Measurements from ENCODE around the gene PRKAR1B. TPM values are rescaled to one million over a fixed set of nuclear protein-coding genes. Genes with fewer than 3 reads are reported as not detected.

Gene PRKAR1B
- total and polyA plus RNA-seq, 10 of the 15 experiments (the other 5 are each of a cell fraction or from before 2014, with no cell fraction given) = 1.4 to 45.6 (median 19.3) TPM

GRCh38 chr7:515628-516027 lies 211.5 kb downstream of the PRKAR1B start:
- ATAC-seq = no peak
- TF ChIP-seq RFX5 (IDR thresholded peaks at IDR 0.05; ENCODE audit: low read depth, low read length) = no peak
- no peak for TF ChIP-seq RELB (IDR thresholded peaks at IDR 0.05; ENCODE audit: low read depth)
- no peak for TF ChIP-seq TCF3 (IDR thresholded peaks at IDR 0.05; ENCODE audit: borderline replicate concordance, insufficient read depth, low read depth, low read length)
- no peak for TF ChIP-seq FOS (IDR thresholded peaks at IDR 0.05; ENCODE audit: borderline replicate concordance, extremely low read depth, insufficient read length)
- no peak for TF ChIP-seq SMAD1 (IDR thresholded peaks at IDR 0.05; ENCODE audit: low read depth, partially characterized antibody)
- TF ChIP-seq REST (IDR thresholded peaks at IDR 0.05; ENCODE audit: low read depth, low read length) = no peak
- TF ChIP-seq IRF4 (IDR thresholded peaks at IDR 0.05; ENCODE audit: low read depth, low read length) = no peak
- TF ChIP-seq CBX5 (IDR thresholded peaks at IDR 0.05; ENCODE audit: low read depth) = no peak
- TF ChIP-seq PKNOX1 (IDR thresholded peaks at IDR 0.05) = no peak
- no peak for TF ChIP-seq ATF7 (IDR thresholded peaks at IDR 0.05; ENCODE audit: low read depth)
- no peak for TF ChIP-seq BACH1 (IDR thresholded peaks at IDR 0.05; ENCODE audit: borderline replicate concordance)
- TF ChIP-seq ZNF384 (IDR thresholded peaks at IDR 0.05; ENCODE audit: borderline replicate concordance, low read depth, low read length) = no peak
- TF ChIP-seq JUNB (IDR thresholded peaks at IDR 0.05) = no peak
- no peak overlapping the region for H3K4me3 ChIP-seq
- H3K27ac ChIP-seq (ENCODE audit: control insufficient read depth, insufficient read depth) = no peak overlapping the region
- WGBS (ENCODE audit: insufficient coverage, insufficient replicate concordance, low lambda C conversion rate, missing lambda C conversion rate) = 69% methylated on average over 9 of the region's 10 CpGs
- no peak for FAIRE-seq
- H3K4me1 ChIP-seq (ENCODE audit: control insufficient read depth, insufficient read depth, low read length) = no peaks in the 10 kb centered on the region
- no peaks in the 10 kb centered on the region for H4K20me1 ChIP-seq (ENCODE audit: control insufficient read depth, insufficient read depth)
- RAD21 ChIA-PET (ENCODE audit: unreplicated experiment) = interaction anchor here (1.0 kb wide), 1 partner anchor 17 kb away, joined by 4 read pairs; no protein-coding TSS in a partner anchor
- SMC1A ChIA-PET (ENCODE audit: uncharacterized antibody, unreplicated experiment) = no interaction called here
- in situ Hi-C loops (cut with MboI) (no loop called here), intact Hi-C loops (cut with micrococcal nuclease; ENCODE audit: unreplicated experiment) (loop anchor here (2.0 kb wide), 1 partner anchor 89 kb away; no protein-coding TSS in a partner anchor)
- POLR2A ChIA-PET = interaction anchor here (0.7 to 0.8 kb wide), 2 partner anchors 17 to 81 kb away, joined by 4 read pairs; no protein-coding TSS in a partner anchor
- no peaks in the 10 kb centered on the region; a peak in 1 of 4 replicates for H3K36me3 ChIP-seq (ENCODE audit: control insufficient read depth in 2 of 2, insufficient read depth in 2 of 2, low read length in 1 of 2)
- no peak overlapping the region for H3K4me2 ChIP-seq (ENCODE audit: control insufficient read depth, insufficient read depth)
- BruUV-seq (replicated peaks) = no TSS peak
- DNase-seq (ENCODE audit: low read depth, low spot score) = no peak
- H3K27me3 ChIP-seq (replicated peaks in 1 of 2; ENCODE audit: control insufficient read depth in 2 of 2, insufficient read depth in 2 of 2, low read length in 1 of 2) = no peaks in the 10 kb centered on the region; a peak in 1 of 4 replicates
- H3K9ac ChIP-seq (ENCODE audit: control insufficient read depth, insufficient read depth, low read length) = no peak overlapping the region
- H2AFZ ChIP-seq (ENCODE audit: control insufficient read depth, low read depth, low read length) = no peak overlapping the region
- CTCF ChIA-PET = no interaction called here
- H3K79me2 ChIP-seq (ENCODE audit: control insufficient read depth, insufficient read depth, low read length) = no peaks in the 10 kb centered on the region
- no peaks in the 10 kb centered on the region for H3K9me3 ChIP-seq (replicated peaks; ENCODE audit: control insufficient read depth, insufficient read depth, low read length)

Data from GM12878 (cell line).